Measurements from ENCODE around the gene OR2T34.

DNA sequence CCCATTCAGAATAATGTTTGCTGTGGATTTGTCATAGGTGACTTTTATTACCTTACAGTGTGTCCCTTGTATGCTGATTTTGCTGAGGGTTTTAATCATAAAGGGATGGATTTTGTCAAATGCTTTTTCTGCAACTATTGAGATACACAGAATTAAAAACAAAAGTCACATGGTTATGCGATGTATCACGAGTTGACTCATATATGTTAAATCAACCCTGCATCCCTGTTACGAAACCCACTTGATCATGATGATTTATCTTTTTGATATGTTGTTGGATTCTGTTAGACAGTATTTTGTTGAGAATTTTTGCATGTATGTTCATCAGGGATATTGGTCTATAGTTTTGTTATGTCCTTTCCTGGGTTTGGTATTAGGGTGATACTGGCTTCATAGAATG, 10.7 kb upstream of the OR2T34 start:
- TF ChIP-seq, protein P1, sequence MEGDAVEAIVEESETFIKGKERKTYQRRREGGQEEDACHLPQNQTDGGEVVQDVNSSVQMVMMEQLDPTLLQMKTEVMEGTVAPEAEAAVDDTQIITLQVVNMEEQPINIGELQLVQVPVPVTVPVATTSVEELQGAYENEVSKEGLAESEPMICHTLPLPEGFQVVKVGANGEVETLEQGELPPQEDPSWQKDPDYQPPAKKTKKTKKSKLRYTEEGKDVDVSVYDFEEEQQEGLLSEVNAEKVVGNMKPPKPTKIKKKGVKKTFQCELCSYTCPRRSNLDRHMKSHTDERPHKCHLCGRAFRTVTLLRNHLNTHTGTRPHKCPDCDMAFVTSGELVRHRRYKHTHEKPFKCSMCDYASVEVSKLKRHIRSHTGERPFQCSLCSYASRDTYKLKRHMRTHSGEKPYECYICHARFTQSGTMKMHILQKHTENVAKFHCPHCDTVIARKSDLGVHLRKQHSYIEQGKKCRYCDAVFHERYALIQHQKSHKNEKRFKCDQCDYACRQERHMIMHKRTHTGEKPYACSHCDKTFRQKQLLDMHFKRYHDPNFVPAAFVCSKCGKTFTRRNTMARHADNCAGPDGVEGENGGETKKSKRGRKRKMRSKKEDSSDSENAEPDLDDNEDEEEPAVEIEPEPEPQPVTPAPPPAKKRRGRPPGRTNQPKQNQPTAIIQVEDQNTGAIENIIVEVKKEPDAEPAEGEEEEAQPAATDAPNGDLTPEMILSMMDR (IDR thresholded peaks at IDR 0.05 in 8 of 11, conservative IDR thresholded peaks at IDR 0.05 in 3 of 11) = no peak
- TF ChIP-seq POLR2A (IDR thresholded peaks at IDR 0.05) = no peak
